UCSD-AML1 (cell line): Measurements from ENCODE around the gene CKS1B.
"Not testable (repeated sequence)": the region's sequence is repeated elsewhere in the genome, so short reads cannot be mapped to it uniquely, and the experiment has no call there.

ENCODE experiments used
- DNase-seq: peaks from one replicate; lab custom pipeline; 2025; ENCODE audit not compliant: unreplicated experiment; lab: John Stamatoyannopoulos, UW

The CKS1B gene

DNA sequence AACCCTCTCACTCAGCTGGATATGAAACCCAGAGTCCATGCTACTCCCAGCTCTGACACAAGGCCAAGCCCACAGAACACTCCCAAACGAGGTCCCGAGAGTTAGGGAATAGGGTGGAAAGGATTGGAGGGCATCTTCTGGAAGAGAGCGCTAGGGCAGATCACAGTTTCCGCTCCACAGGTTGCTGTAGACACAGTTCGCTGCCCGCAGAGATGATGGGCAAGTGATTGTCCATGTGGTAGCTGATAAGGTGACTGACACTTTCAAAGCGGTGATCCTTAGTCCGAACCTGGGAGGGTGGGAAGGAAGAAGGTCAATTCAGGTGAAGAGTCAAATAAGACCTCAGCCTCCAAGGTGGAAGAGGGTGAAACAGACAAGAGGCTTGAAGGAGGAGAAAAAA is 10.8 kb upstream of the CKS1B start:
- DNase-seq: no peak

DNA sequence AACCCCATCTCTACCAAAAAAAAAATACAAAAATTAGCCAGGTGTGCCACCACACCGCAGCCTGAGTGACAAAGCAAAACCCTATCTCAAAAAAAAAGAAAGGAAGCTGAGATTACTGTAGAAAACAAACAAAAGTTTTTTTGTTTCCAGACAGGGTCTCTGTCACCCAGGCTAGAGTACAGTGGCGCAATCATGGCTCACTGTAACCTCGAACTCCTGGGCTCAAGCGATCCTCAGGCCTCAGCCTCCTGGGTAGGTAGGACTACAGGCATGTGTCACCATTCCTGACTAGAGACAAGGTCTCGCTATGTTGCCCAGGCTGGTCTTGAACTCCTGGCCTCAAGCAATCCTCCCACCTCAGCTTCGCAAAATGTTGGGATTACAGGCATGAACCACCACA is 10.1 kb upstream of the CKS1B start:
- DNase-seq: no peak

- no peak for DNase-seq
These were observed 8.4 kb upstream of the CKS1B start for GRCh38 chr1:154966111-154966510.

DNA sequence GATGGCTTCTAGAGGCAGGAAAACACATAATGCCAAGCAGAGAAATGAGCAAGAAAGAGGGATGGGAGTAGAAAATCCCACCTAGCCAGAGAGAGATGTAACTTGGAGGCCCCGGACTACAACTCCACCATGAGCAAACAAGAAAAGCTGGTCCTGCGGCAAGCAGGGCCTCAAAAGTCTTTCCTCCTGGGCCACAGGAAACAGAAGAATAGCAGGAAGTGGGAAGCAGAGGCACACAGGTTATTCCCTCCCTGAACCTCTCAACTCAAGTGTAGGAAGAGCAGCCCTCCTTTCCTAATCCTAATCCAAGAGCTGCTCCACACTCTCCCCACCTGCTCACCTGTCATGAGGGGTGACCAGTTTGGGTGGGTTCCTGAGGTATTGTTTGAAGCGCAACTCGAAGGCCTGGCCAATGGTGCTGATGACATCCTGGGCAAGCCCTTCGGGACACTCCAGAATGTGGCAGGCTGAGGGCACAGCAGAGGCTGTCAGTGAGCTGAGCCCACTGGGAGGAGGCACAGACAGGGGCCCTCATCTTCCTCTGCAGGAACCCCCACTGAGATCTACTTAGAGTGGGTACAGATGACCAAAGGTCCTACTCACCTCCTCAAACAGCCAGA is 7.0 kb upstream of the CKS1B start:
- no peak for DNase-seq

DNA sequence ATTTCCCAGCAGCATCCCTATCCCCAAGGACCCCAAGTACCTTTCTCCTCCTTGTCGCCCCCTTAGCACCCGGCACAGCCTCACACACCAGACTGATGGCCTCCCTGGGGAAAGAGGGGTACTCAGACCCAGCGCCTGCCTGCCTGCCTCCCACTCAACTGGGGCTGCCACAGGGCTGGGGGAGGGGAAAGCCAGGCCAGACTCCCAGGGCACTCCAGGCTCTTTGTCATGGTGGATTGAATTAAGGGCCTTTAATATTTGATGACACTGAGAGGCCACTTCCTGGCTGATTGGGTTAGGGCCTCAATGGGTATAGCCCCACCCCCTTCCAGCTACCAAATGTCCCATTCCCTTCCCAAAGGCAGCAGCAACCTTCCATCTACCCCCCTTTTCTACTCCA is 5.8 kb upstream of the CKS1B start:
- DNase-seq: no peak

- no peak for DNase-seq
These were observed 5.2 kb upstream of the CKS1B start for GRCh38 chr1:154969246-154969645.

- DNase-seq: no peak
These were observed 4.5 kb upstream of the CKS1B start for GRCh38 chr1:154969860-154970452.

DNA sequence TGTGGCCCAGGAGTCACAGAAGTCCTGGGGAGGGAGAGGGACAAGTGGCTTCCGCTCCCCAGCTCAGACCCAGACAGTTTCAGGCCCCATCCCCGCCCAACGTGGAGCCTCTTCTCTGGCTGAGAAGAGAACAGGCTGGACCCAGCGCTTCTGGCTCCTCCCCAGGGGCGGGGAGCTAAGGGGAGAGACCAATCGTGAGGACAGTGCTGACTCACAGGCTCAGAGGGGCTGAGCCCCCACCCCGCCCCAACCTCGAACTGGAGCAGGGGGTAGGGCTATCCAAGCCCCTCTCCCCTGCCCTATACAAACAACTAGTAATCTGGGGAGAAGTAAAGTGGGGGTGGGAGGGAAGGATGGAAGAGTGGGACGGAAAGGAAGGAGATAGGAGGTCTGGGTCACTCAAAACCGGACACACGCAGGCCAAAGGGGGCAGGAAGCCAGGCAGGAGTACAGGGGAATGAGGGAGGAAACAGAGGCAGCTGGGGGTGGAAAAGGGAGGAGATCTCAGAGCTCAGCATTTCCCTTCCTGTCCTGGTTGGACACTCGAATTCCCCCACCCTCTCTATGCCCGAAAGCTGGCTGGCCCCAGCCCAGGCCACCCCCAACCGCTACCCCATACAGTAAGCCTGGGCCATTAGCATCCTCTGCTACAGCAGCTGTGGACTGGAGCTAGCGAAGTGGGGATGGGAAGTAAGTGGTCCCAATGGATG is 3.7 kb upstream of the CKS1B start, which contains the start of gene SHC1:
Gene SHC1, minus strand, starts transcription at position 117 of the 710 bp plus-strand sequence. CDS start 221 bp downstream, outside the sequence.
- DNase-seq: peak; percentile 91

- peak; percentile 55 for DNase-seq
These were observed 3.0 kb upstream of the CKS1B start for GRCh38 chr1:154971341-154971998.

DNA sequence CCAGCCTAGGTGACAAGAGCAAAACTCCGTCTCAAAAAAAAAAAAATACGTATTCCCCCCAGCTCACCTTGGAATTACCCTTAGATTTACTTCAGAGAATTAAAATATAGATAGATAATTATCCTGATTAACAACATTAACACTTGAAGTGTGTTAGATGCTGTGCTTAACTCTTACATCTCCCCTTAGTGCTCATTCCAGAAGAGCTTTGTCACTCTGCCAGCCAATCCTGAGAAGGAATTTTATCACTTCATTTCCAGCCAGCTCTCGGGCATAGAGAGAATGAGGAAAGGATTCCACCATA is 2.3 kb upstream of the CKS1B start:
- DNase-seq: no peak

- DNase-seq: peak; percentile 42
These were observed 1.8 kb upstream of the CKS1B start for GRCh38 chr1:154972517-154973343.

DNA sequence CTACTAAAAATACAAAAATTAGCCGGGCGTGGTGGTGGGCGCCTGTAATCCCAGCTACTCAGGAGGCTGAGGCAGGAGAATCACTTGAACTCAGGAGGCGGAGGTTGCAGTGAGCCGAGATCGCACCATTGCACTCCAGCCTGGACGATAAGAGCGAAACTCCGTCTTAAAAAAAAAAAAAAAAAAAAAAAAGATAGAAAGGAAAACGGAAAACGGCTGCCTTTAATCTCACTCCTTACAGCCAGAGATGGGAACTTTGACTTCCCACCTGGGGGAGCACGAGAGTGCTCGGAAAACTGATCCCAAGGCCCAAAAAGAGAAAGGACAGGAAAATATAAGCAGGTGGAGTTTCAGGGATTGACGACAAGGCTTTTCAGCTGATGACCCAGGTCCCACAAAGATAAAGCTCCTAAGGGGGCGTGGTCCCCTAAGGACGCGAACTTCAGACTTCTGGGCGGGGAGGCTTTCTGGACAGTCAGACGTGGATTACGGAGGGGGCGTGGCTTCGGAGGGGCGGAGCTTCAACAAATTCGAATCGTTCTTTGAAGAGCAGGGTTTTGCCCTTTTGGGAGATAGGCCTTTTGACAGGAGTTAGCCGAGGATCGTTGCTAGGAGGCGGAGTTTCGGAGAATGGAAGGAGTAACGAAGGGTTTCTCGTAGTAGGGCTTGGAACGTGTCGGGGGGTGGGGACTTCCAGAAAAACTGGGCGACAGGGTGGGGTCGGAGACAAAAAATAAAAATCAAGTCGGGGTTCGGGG is 958 bp upstream of the CKS1B start:
- peak; percentile 95 for DNase-seq

DNA sequence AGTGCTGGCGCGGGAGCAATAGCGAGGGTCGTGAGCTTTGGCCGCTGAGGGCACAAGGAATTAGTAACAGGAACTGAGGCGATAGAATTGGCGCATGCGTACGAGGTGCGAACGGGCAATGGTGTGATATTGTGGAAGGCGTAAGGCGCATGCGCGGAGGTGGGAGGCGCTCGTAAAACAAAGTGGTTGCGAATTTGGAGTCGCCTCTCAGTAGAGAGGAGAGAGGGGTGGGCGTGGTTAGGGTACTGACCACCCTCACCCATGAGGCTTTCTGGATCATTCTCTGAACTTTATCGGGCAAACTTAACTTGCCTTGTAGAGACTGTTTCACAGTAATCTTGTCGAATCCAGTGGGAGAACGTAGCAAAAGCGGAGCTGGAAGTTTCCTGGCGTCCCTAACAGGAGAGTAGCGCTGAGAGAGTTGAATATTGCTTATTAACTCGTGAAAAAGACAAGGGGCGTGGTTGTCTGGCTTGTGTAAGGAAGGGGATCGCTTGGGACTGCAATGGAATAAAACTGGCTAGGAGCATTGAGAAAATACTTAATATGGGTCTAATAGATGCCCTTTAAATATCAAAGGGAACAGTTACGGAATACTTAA is 427 bp downstream of the CKS1B start:
- peak; percentile 97 for DNase-seq

GRCh38 chr1:154975409-154976059 is 1.1 kb downstream of the CKS1B start:
- DNase-seq: peak; percentile 63

DNA sequence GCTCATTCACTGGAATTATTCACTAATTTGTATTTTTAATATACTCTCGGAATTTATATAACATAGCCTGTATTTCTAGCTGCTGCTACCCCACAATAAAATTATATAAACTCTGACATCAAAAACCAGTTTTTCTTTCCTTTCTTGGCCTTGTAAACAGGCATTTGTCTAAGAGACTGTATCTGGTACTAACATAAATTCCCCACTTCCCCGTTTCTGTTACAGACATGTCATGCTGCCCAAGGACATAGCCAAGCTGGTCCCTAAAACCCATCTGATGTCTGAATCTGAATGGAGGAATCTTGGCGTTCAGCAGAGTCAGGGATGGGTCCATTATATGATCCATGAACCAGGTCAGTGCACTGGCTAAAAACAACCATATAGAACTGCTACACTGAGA is 3.3 kb downstream of the CKS1B start:
- DNase-seq: not testable (repeated sequence)

DNA sequence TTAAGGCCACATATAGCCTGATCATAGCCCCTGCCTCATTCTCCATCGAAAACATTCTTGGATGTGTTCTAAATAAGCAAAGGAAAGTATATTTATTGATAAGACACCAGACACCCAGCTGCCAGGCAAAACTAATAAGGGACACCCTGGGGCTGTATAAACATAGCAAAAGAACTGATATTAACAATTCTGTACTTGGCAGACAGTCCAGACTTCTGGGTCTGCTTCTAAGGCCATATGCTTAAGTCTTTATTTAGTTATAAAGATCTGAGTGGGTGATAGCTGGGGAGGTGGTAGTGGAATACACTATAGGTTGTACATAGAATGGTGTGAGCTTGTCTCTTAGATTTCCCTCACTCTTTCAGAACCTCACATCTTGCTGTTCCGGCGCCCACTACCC is 3.9 kb downstream of the CKS1B start:
- DNase-seq: no peak

GRCh38 chr1:154982341-154982740 is 7.9 kb downstream of the CKS1B start:
- no peak for DNase-seq

DNA sequence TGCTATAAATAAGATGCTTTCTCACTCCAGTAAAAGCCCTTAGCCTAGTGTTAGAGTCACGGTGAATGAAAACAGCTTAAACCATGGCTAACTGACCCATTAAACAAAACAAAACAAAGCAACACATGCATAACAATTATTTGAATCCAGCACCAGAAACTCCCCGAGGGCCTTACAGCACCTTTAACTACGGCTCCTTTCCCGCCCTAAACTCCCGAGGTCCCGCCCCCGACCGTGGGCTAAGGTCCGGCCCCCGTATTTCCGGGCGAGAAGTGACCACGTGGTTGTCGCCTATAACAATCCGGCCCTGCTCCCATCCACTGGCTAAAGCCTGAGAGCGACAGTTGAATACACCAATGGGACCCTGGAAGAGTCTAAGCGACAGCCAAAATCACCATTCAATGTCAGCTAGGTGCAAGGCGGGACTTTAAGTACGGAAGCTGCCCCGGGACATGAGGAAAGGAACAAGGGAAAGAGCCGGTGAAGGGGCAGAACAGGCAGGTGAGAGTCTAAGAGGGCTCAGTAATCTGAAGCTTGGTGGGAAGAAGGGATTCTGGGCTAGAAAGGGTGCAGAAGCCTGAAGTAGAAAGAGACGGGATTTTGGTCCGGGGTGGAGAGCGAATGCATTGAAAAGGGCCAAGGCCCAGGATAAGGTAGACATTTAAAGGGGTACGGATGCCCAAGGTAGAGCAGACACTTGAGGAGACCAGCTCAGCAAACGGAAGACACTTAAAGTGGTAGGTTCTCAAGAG is 8.6 kb downstream of the CKS1B start, which contains the start of gene FLAD1:
Gene FLAD1, plus strand, starts transcription at position 448 of the 752 bp plus-strand sequence. CDS start 351 bp downstream, outside the sequence.
- DNase-seq: peak; percentile 92
